ENCODE measurements around the gene PLEKHM2.

DNA sequence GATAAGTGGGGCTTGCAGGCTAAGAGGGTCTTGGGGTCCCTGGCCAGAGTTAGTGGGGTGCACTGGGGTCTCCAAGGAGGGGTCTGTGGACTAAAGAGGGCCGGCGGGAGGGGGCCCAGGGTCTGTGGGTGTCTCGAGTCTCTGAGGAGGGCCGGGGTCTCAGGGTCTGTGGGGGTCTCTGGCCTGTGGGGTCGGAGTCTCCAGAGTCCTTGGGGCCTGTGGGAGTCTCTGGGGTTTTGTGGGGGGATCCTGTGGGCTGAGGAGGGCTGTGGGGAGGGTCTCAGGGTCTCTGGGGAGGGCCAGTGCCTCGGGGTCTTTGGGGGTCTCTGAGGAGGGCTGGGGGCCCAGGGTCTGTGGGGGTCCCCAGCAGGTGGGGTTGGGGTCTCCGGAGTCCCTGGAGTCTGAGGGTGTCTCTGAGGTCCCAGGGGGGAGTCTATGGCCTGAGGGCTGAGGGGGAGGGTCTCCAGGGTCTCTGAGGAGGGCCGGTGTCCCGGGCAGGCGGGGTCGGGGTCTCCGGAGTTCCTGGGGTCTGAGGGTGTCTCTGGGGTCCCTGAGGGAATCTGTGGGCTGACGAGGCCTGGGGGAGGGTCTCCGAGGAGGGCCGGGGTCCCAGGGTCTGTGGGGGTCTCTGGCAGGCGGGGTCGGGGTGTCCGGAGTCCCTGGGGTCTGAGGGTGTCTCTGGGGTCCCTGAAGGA, 628 bp upstream of the PLEKHM2 start:
- no peak for TF ChIP-seq EZH2 (IDR thresholded peaks at IDR 0.05; ENCODE audit: borderline replicate concordance, low read length)
- TF ChIP-seq, protein P1, sequence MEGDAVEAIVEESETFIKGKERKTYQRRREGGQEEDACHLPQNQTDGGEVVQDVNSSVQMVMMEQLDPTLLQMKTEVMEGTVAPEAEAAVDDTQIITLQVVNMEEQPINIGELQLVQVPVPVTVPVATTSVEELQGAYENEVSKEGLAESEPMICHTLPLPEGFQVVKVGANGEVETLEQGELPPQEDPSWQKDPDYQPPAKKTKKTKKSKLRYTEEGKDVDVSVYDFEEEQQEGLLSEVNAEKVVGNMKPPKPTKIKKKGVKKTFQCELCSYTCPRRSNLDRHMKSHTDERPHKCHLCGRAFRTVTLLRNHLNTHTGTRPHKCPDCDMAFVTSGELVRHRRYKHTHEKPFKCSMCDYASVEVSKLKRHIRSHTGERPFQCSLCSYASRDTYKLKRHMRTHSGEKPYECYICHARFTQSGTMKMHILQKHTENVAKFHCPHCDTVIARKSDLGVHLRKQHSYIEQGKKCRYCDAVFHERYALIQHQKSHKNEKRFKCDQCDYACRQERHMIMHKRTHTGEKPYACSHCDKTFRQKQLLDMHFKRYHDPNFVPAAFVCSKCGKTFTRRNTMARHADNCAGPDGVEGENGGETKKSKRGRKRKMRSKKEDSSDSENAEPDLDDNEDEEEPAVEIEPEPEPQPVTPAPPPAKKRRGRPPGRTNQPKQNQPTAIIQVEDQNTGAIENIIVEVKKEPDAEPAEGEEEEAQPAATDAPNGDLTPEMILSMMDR (conservative IDR thresholded peaks at IDR 0.05 in 1 of 2, IDR thresholded peaks at IDR 0.05 in 1 of 2; ENCODE audit: extremely low read depth in 1 of 2, insufficient read depth in 1 of 2, low read depth in 1 of 2, low read length in 2 of 2) = no peak

All from mammary epithelial cell (primary cell).